GM23338 (cell line): ENCODE data around the gene CBFA2T3.

Experiments
- CREB1 ChIP-seq: fragments of 250-450 bp; sonication (Bioruptor Pico); IDR thresholded peaks from 2 replicates; pipeline ENCODE4 v1.5.0; 2020; ENCODE audit warnings: low read depth, mild to moderate bottlenecking, moderate library complexity
- EZH2 ChIP-seq: fragments of 200-600 bp; sonication (generic); IDR thresholded peaks from one replicate; pipeline ENCODE4 v1.8.0; 2017; ENCODE audit warnings: antibody characterized with exemption, mild to moderate bottlenecking, low read depth; ENCODE audit not compliant: unreplicated experiment
- EZH2phosphoT487 ChIP-seq: fragments of 200-600 bp; sonication (generic); IDR thresholded peaks from one replicate; pipeline ENCODE4 v1.8.1; 2018; ENCODE audit warnings: antibody characterized with exemption; ENCODE audit not compliant: unreplicated experiment
- JUNB ChIP-seq: IDR thresholded peaks from one replicate; pipeline ENCODE4 v1.6.1; 2016; ENCODE audit warnings: antibody characterized with exemption; ENCODE audit not compliant: unreplicated experiment
- NANOG ChIP-seq: IDR thresholded peaks from 2 replicates; pipeline ENCODE4 v1.6.1; 2016; ENCODE audit warnings: antibody characterized with exemption, borderline replicate concordance
- POLR2AphosphoS5 ChIP-seq: IDR thresholded peaks from 2 replicates; pipeline ENCODE4 v1.6.1; 2016; ENCODE audit warnings: antibody characterized with exemption, low read depth
- TF ChIP-seq, protein P1 (sequence below), 2 experiments: fragments of 200-600 bp in 1 of 2; sonication (generic) in 1 of 2; conservative IDR thresholded peaks; 2 replicates each; pipeline versions ENCODE4 v1.5.1 to v1.6.1; 2016 to 2017; ENCODE audit warnings: antibody characterized with exemption in 2 of 2, low read depth in 2 of 2, mild to moderate bottlenecking in 2 of 2, moderate library complexity in 1 of 2
- TF ChIP-seq, protein P2 (sequence below): IDR thresholded peaks from one replicate; pipeline ENCODE4 v1.6.1; 2018; ENCODE audit warnings: antibody characterized with exemption; ENCODE audit not compliant: unreplicated experiment

DNA sequence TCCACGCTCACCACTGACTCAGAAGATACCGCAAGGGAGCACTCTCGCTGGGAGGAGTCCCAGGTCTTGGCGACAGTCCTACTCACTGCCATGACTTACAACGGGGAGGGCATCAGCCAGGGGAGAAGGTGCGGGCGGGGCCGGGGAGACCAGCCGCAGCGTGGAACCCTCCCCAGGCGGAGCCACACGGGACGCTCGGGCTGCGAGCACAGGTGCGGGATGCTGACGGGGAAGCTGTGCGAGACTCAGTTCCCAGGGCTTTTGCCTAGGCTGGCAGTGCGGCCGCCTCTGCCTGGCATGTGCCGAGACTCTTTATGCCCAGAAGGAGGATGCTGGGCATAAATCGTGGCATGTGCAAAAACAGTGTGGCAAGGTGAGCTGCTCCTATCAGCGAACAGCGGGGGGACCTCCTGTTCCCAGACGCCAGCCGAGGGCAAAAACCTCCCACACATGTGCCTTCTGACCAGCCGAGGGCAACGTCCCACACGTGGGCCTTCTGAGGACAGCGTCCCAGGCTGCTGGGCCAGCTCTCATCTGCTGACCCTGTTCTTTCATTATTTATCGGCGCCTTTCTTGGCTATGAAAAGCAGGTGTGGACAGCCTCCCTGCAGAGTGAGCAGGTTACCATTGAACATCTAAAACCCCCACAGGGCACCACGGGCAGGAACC lies 126.3 kb downstream of the CBFA2T3 start:
- TF ChIP-seq POLR2AphosphoS5 (no peak), EZH2phosphoT487 (no peak), EZH2 (no peak), CREB1 (CRISPR knock-in tag) (no peak), JUNB (no peak), NANOG (no peak)
- TF ChIP-seq, protein P1, sequence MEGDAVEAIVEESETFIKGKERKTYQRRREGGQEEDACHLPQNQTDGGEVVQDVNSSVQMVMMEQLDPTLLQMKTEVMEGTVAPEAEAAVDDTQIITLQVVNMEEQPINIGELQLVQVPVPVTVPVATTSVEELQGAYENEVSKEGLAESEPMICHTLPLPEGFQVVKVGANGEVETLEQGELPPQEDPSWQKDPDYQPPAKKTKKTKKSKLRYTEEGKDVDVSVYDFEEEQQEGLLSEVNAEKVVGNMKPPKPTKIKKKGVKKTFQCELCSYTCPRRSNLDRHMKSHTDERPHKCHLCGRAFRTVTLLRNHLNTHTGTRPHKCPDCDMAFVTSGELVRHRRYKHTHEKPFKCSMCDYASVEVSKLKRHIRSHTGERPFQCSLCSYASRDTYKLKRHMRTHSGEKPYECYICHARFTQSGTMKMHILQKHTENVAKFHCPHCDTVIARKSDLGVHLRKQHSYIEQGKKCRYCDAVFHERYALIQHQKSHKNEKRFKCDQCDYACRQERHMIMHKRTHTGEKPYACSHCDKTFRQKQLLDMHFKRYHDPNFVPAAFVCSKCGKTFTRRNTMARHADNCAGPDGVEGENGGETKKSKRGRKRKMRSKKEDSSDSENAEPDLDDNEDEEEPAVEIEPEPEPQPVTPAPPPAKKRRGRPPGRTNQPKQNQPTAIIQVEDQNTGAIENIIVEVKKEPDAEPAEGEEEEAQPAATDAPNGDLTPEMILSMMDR (conservative IDR thresholded peaks at IDR 0.05; ENCODE audit: low read depth in 2 of 2), result no peak
- TF ChIP-seq, protein P2, sequence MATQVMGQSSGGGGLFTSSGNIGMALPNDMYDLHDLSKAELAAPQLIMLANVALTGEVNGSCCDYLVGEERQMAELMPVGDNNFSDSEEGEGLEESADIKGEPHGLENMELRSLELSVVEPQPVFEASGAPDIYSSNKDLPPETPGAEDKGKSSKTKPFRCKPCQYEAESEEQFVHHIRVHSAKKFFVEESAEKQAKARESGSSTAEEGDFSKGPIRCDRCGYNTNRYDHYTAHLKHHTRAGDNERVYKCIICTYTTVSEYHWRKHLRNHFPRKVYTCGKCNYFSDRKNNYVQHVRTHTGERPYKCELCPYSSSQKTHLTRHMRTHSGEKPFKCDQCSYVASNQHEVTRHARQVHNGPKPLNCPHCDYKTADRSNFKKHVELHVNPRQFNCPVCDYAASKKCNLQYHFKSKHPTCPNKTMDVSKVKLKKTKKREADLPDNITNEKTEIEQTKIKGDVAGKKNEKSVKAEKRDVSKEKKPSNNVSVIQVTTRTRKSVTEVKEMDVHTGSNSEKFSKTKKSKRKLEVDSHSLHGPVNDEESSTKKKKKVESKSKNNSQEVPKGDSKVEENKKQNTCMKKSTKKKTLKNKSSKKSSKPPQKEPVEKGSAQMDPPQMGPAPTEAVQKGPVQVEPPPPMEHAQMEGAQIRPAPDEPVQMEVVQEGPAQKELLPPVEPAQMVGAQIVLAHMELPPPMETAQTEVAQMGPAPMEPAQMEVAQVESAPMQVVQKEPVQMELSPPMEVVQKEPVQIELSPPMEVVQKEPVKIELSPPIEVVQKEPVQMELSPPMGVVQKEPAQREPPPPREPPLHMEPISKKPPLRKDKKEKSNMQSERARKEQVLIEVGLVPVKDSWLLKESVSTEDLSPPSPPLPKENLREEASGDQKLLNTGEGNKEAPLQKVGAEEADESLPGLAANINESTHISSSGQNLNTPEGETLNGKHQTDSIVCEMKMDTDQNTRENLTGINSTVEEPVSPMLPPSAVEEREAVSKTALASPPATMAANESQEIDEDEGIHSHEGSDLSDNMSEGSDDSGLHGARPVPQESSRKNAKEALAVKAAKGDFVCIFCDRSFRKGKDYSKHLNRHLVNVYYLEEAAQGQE, result no peak
